Neutrophil (primary cell): ENCODE data around the gene WNK4.

Source experiments
- H3K27ac ChIP-seq: fragments of 200-600 bp; sonication (generic); 2 replicates; pipeline ENCODE4 v1.5.1; 2016; ENCODE audit warnings: mild to moderate bottlenecking, moderate library complexity
- H3K27me3 ChIP-seq: fragments of 200-600 bp; sonication (generic); 2 replicates; pipeline ENCODE4 v1.6.0; 2016; ENCODE audit warnings: mild to moderate bottlenecking
- H3K36me3 ChIP-seq: fragments of 200-600 bp; sonication (generic); 2 replicates; pipeline ENCODE4 v1.5.1; 2017
- H3K4me1 ChIP-seq, 2 experiments: fragments of 200-600 bp in 1 of 2; sonication (generic) in 1 of 2; 1 replicate in 1 of 2; 2 replicates in 1 of 2; pipeline versions ENCODE4 v1.5.1 to v1.6.1; 2013 to 2016; ENCODE audit warnings: low read depth in 1 of 2, low read length in 1 of 2, mild to moderate bottlenecking in 1 of 2, moderate library complexity in 1 of 2; ENCODE audit not compliant: control insufficient read depth in 1 of 2, insufficient read depth in 1 of 2
- H3K4me3 ChIP-seq, 2 experiments: fragments of 200-600 bp in 1 of 2; sonication (generic) in 1 of 2; 1 replicate in 1 of 2; 2 replicates in 1 of 2; pipeline ENCODE4 v1.5.1; 2013 to 2016; ENCODE audit warnings: low read depth in 1 of 2, low read length in 1 of 2, mild to moderate bottlenecking in 1 of 2, moderate library complexity in 1 of 2
- H3K9me3 ChIP-seq: fragments of 200-600 bp; sonication (generic); 2 replicates; pipeline ENCODE4 v1.5.1; 2016
- TF ChIP-seq, protein P1 (sequence below): fragments of 200-600 bp; sonication (generic); IDR thresholded peaks from 2 replicates; pipeline ENCODE4 v1.5.1; 2016; ENCODE audit warnings: antibody characterized with exemption

The WNK4 gene

DNA sequence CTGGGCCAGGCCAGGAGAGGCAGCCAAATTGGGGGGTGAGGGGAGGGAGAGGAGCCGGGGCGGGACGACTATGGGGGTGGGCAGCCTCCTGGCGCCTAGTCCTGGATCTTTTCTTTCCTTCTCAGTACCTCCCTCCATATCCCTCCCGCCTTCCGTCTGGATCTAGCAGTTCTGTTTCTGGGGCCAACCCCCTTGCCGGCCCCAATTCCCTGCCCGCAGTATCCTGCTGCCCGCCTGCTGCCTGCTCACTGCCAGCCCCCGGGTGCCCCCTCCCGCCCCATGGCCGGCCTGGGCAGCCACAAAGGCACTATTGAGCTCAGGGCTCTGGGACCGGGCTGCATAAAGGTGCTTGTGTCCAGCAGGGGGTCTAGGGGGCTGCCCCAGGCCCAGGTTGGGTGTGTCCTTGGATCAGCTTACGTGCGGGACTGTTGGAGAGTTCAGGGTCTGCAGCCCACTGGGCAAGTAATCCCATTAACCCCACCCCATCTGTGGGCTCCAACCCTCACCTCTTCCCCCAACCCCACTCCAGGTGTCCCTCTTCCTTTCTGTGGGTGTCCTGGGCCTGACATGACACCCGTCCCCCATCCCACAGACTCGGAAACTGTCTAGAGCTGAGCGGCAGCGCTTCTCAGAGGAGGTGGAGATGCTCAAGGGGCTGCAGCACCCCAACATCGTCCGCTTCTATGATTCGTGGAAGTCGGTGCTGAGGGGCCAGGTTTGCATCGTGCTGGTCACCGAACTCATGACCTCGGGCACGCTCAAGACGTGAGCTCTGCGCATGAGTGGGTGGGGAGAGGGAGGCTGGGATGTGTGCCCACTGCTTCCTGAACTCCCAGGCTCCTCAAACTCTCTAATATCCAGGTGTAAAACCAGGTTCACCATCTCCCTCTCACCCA, 2.0 kb downstream of the WNK4 start:
- Histone ChIP-seq H3K27ac (no peak overlapping the region), H3K9me3 (no peaks in the 10 kb centered on the region), H3K4me3 (no peak overlapping the region), H3K36me3 (peaks cover 29% of the 10 kb centered on the region), H3K27me3 (peaks cover 85% of the 10 kb centered on the region), H3K4me1 (peaks cover 8 to 21% of the 10 kb centered on the region in 2 experiments)
- TF ChIP-seq, protein P1, sequence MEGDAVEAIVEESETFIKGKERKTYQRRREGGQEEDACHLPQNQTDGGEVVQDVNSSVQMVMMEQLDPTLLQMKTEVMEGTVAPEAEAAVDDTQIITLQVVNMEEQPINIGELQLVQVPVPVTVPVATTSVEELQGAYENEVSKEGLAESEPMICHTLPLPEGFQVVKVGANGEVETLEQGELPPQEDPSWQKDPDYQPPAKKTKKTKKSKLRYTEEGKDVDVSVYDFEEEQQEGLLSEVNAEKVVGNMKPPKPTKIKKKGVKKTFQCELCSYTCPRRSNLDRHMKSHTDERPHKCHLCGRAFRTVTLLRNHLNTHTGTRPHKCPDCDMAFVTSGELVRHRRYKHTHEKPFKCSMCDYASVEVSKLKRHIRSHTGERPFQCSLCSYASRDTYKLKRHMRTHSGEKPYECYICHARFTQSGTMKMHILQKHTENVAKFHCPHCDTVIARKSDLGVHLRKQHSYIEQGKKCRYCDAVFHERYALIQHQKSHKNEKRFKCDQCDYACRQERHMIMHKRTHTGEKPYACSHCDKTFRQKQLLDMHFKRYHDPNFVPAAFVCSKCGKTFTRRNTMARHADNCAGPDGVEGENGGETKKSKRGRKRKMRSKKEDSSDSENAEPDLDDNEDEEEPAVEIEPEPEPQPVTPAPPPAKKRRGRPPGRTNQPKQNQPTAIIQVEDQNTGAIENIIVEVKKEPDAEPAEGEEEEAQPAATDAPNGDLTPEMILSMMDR: no peak

DNA sequence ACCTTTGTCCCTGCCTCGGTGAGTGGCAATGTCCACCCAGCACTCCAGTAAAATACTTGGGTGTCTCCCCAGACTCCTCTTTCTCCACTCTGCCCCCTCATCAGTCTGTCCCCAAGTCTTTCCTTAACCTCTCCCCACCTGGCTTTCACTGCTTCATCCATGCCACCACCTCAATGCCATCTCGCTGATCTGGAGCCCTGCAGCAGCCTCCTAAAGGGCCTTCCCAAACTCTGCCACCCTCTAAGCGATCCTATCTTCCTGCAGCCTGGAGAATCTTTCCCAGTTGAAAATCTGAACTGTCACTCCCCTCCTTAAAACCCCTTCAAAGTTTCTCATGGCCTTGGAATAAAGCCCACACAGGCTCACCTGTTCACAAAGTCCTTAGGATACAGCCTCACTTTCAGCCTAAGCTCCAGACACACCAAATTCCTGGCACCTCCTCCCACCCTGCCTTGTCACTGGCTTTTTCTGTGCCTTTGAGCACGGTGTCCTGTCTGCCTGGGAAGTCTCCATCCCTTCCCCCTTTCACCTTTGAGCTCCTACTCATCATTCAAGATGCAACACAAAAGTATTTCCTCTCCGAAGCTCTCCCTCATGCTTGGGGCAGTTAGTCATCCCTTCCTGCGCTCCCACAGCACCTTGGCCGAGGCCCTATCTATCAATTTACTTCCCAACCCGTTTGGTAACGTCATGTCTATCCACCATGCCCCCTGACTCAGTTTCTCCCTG, 2.8 kb downstream of the WNK4 start:
- Histone ChIP-seq H3K4me1 (peaks cover 8 to 21% of the 10 kb centered on the region in 2 experiments), H3K27ac (no peak overlapping the region), H3K36me3 (peaks cover 21% of the 10 kb centered on the region), H3K27me3 (peaks cover 93% of the 10 kb centered on the region), H3K4me3 (no peak overlapping the region), H3K9me3 (no peaks in the 10 kb centered on the region)
- TF ChIP-seq, protein P1: no peak

DNA sequence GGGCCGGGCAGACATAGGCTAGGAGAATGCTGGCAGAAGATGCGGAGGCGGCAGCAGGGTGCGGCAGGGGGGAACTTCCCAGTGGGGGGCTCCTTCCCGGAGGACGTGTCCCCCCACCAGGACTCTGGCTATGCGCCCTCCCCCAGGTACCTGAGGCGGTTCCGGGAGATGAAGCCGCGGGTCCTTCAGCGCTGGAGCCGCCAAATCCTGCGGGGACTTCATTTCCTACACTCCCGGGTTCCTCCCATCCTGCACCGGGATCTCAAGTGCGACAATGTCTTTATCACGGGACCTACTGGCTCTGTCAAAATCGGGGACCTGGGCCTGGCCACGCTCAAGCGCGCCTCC, 3.4 kb downstream of the WNK4 start:
- no peak overlapping the region for H3K27ac ChIP-seq
- TF ChIP-seq, protein P1: no peak
- no peak overlapping the region for H3K4me3 ChIP-seq
- peaks cover 15% of the 10 kb centered on the region for H3K36me3 ChIP-seq
- peaks cover 98% of the 10 kb centered on the region for H3K27me3 ChIP-seq
- peaks cover 8 to 21% of the 10 kb centered on the region in 2 experiments for H3K4me1 ChIP-seq
- no peaks in the 10 kb centered on the region for H3K9me3 ChIP-seq

DNA sequence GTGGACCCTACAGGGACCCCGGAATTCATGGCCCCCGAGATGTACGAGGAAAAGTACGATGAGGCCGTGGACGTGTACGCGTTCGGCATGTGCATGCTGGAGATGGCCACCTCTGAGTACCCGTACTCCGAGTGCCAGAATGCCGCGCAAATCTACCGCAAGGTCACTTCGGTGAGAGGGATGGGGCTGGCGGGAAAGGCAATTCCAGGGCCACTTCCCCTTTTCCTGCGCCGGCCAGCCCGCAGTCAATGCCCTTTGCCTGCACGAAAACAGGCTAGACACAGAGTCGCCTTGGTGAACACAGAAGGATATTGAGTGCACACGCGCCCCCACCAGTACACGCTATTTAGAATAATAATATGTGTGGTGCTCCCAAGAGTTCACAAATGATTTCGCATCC, 4.0 kb downstream of the WNK4 start:
- Histone ChIP-seq H3K9me3 (no peaks in the 10 kb centered on the region), H3K36me3 (peaks cover 9% of the 10 kb centered on the region), H3K4me1 (peaks cover 8 to 21% of the 10 kb centered on the region in 2 experiments), H3K27ac (no peak overlapping the region), H3K27me3 (peaks cover 100% of the 10 kb centered on the region), H3K4me3 (no peak overlapping the region)
- TF ChIP-seq, protein P1: no peak

DNA sequence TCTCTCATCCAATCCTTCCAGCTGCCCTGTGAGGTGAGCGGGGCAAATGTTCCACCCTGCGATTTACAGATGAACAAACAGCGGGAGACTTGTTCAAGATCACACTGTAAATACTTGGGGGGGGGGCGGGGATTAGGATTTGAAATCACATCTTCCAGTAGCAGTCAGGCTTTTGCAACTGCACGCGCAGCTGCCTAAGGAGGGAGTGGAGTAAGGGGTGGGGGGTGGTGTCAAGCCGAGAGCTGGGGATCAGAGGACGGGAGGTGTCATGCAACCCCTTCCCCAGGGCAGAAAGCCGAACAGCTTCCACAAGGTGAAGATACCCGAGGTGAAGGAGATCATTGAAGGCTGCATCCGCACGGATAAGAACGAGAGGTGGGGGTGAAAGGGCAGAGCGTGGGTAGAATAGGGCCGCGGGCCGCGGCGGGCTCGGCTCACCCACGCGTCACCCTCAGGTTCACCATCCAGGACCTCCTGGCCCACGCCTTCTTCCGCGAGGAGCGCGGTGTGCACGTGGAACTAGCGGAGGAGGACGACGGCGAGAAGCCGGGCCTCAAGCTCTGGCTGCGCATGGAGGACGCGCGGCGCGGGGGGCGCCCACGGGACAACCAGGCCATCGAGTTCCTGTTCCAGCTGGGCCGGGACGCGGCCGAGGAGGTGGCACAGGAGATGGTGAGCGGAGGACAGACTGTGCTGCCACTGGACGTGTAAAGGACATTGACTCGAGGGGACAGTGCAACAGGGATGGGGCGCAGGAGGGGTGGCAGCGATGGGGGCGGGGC, 4.6 kb downstream of the WNK4 start:
- no peaks in the 10 kb centered on the region for H3K9me3 ChIP-seq
- H3K27ac ChIP-seq: no peak overlapping the region
- H3K4me1 ChIP-seq: peaks cover 8 to 21% of the 10 kb centered on the region in 2 experiments
- H3K36me3 ChIP-seq: peaks cover 3% of the 10 kb centered on the region
- H3K27me3 ChIP-seq: peaks cover 100% of the 10 kb centered on the region
- TF ChIP-seq, protein P1: no peak
- no peak overlapping the region for H3K4me3 ChIP-seq
